ENCODE measurements around the gene ZNF878.

DNA sequence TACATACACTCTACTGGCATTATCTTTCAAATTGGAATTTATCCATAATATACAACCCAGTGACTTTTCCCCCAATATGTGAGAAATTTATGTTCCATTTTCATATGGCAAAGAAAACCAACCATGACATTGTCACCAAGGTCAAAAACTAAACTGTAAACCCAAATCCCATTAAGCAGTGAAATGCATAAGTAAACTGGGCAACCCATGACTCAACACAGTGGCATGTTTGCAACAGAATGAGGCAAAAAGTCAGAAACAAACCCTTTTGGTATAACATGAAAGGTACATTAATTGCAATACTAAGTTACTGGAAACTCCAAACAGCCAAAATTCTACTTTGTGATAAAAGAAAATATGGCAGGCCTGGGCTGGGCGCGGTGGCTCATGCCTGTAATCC, 4.9 kb downstream of the ZNF878 start:
- TF ChIP-seq, protein P1, sequence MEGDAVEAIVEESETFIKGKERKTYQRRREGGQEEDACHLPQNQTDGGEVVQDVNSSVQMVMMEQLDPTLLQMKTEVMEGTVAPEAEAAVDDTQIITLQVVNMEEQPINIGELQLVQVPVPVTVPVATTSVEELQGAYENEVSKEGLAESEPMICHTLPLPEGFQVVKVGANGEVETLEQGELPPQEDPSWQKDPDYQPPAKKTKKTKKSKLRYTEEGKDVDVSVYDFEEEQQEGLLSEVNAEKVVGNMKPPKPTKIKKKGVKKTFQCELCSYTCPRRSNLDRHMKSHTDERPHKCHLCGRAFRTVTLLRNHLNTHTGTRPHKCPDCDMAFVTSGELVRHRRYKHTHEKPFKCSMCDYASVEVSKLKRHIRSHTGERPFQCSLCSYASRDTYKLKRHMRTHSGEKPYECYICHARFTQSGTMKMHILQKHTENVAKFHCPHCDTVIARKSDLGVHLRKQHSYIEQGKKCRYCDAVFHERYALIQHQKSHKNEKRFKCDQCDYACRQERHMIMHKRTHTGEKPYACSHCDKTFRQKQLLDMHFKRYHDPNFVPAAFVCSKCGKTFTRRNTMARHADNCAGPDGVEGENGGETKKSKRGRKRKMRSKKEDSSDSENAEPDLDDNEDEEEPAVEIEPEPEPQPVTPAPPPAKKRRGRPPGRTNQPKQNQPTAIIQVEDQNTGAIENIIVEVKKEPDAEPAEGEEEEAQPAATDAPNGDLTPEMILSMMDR (IDR thresholded peaks at IDR 0.05; ENCODE audit: low read length): no peak
- TF ChIP-seq EZH2 (optimal IDR thresholded peaks at IDR 0.05; ENCODE audit: low read depth, low read length): no peak

Data from MM.1S (cell line).